KMS-11 (cell line): ENCODE measurements around the gene CCNJL.

ENCODE experiments used
- H2AFZ ChIP-seq: fragments of 200-600 bp; sonication (generic); 2 replicates; pipeline ENCODE4 v1.6.1; 2016; ENCODE audit warnings: antibody characterized with exemption, mixed run types, low read depth
- H3K27ac ChIP-seq: fragments of 200-600 bp; sonication (generic); 2 replicates; pipeline ENCODE4 v1.6.1; 2016; ENCODE audit warnings: mild to moderate bottlenecking, mixed run types
- H3K27me3 ChIP-seq: fragments of 200-600 bp; sonication (generic); 2 replicates; pipeline ENCODE4 v1.6.1; 2017; ENCODE audit warnings: mild to moderate bottlenecking, low read depth, mixed run types, moderate library complexity; ENCODE audit not compliant: insufficient read depth
- H3K36me3 ChIP-seq: fragments of 200-600 bp; sonication (generic); 2 replicates; pipeline ENCODE4 v1.6.1; 2017; ENCODE audit warnings: mild to moderate bottlenecking, mixed run types; ENCODE audit not compliant: insufficient read depth
- H3K4me1 ChIP-seq: fragments of 200-600 bp; sonication (generic); 2 replicates; pipeline ENCODE4 v1.6.1; 2016; ENCODE audit warnings: mild to moderate bottlenecking, low read depth, mixed run types; ENCODE audit not compliant: poor library complexity, severe bottlenecking
- H3K4me2 ChIP-seq: fragments of 200-600 bp; sonication (generic); 2 replicates; pipeline ENCODE4 v1.7.0; 2016; ENCODE audit warnings: mild to moderate bottlenecking, mixed run types
- H3K4me3 ChIP-seq: fragments of 200-600 bp; sonication (generic); IDR thresholded peaks from 2 replicates; pipeline ENCODE4 v1.6.1; 2017; ENCODE audit warnings: low read depth, low read length, mixed read lengths; ENCODE audit not compliant: insufficient read depth
- H3K79me2 ChIP-seq: fragments of 200-600 bp; sonication (generic); 2 replicates; pipeline ENCODE4 v1.6.1; 2016; ENCODE audit warnings: low read depth, mixed run types; ENCODE audit not compliant: insufficient read depth
- H3K9ac ChIP-seq: fragments of 200-600 bp; sonication (generic); 2 replicates; pipeline ENCODE4 v1.6.1; 2016; ENCODE audit warnings: mild to moderate bottlenecking, mixed run types
- H4K20me1 ChIP-seq: fragments of 200-600 bp; sonication (generic); 2 replicates; pipeline ENCODE4 v1.6.1; 2016; ENCODE audit warnings: mild to moderate bottlenecking, mixed run types; ENCODE audit not compliant: insufficient read depth
- CTCF ChIP-seq: fragments of 200-600 bp; sonication (generic); conservative IDR thresholded peaks from 2 replicates; pipeline ENCODE4 v1.6.1; 2017; ENCODE audit warnings: low read depth, mild to moderate bottlenecking, antibody characterized with exemption, low read length, moderate library complexity, mixed read lengths

CCNJL gene

DNA sequence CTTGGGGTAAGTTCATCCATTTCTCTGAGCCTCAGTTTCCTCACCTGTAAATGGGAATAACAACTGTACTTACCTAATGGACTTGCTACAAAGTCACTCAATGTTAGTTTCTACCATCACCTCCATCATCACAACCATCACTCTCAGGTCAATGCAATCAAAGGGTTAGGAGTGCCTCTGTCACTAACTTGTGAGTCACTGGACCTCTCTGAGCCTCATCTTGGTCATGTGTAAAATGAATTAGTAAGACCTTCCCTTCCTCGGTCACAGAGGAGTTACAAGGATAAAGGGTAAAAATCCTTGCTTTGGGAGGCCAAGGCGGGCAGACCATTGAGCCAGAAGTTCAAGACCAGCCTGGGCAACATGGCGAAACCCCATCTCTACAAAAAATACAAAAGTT is 70.2 kb downstream of the CCNJL start:
- no peak for TF ChIP-seq CTCF
- Histone ChIP-seq H3K4me2 (no peak overlapping the region), H4K20me1 (no peaks in the 10 kb centered on the region), H3K4me1 (no peaks in the 10 kb centered on the region), H3K27ac (no peak overlapping the region), H3K36me3 (no peaks in the 10 kb centered on the region), H3K4me3 (no peak overlapping the region), H3K27me3 (no peaks in the 10 kb centered on the region), H2AFZ (no peak overlapping the region), H3K9ac (no peak overlapping the region), H3K79me2 (no peaks in the 10 kb centered on the region)

DNA sequence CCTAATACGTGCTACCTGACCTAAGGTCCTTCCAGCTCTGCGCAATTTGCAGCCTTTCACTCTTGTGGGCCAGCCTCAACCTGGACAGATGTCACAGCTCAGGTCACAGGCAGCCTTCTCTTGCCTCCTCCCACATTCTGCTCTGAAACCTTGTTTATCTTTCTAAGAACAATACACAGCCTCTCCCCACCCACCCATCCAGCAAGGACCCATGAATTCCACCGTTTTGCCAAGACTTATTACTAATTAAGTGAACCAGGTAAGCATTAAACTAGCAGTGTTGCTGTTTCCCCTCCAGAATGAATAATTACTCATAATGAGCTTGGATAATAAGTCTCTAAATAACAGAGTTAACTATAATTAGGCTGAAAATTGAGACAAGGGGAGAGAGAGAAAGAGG is 72.0 kb downstream of the CCNJL start:
- Histone ChIP-seq H3K4me2 (no peak overlapping the region), H3K4me3 (no peak overlapping the region), H3K79me2 (no peaks in the 10 kb centered on the region), H3K36me3 (no peaks in the 10 kb centered on the region), H3K9ac (no peak overlapping the region), H3K4me1 (no peaks in the 10 kb centered on the region), H2AFZ (no peak overlapping the region), H3K27ac (no peak overlapping the region), H4K20me1 (no peaks in the 10 kb centered on the region), H3K27me3 (no peaks in the 10 kb centered on the region)
- no peak for TF ChIP-seq CTCF

DNA sequence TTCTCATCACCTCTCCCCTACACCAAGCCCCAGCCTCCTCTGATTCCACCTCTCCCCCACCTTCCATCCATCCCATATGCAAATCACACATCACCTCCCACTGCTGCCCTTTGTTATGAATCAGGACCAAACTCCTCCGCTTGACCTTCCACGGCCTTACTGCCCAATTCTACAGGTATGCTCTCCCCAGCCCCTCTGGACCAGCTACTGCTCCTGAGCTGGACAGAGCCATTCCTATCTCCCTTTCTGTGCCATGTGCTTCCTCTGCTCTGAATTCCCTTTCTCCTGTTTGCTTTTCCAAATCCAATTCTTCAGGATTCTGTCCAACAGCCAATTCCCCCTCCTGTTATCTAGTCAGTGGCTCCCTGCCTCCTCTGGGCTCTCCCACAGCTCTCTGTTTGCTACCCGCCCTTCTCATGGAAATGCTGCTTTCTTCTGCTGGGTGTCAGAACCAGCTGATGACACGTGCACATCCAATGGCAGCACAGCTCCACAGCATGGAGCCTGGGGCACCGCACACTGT is 74.7 kb downstream of the CCNJL start:
- Histone ChIP-seq H3K27me3 (no peaks in the 10 kb centered on the region), H2AFZ (no peak overlapping the region), H3K36me3 (no peaks in the 10 kb centered on the region), H3K4me1 (no peaks in the 10 kb centered on the region), H3K79me2 (no peaks in the 10 kb centered on the region), H3K4me3 (no peak overlapping the region), H3K27ac (no peak overlapping the region), H3K9ac (no peak overlapping the region), H4K20me1 (no peaks in the 10 kb centered on the region), H3K4me2 (no peak overlapping the region)
- TF ChIP-seq CTCF, result no peak

- H3K79me2 ChIP-seq, result no peaks in the 10 kb centered on the region
- no peak overlapping the region for H3K27ac ChIP-seq
- H3K4me3 ChIP-seq, result no peak overlapping the region
- no peak for TF ChIP-seq CTCF
- H4K20me1 ChIP-seq, result no peaks in the 10 kb centered on the region
- no peak overlapping the region for H2AFZ ChIP-seq
- no peak overlapping the region for H3K9ac ChIP-seq
- H3K36me3 ChIP-seq, result no peaks in the 10 kb centered on the region
- no peak overlapping the region for H3K4me2 ChIP-seq
- H3K27me3 ChIP-seq, result no peaks in the 10 kb centered on the region
- H3K4me1 ChIP-seq, result no peaks in the 10 kb centered on the region
Measured at GRCh38 chr5:160235731-160236130, 76.6 kb downstream of the CCNJL start.
